GM10248 (cell line): ENCODE measurements around the gene RSPH6A.

Source experiments
- CTCF ChIA-PET: fragments of 300-600 bp; sonication (Branson Sonifier 250); formaldehyde crosslinking; extraction: SDS; loops from one replicate; lab custom pipeline; 2021; ENCODE audit warnings: antibody characterized with exemption; lab: Yijun Ruan, JAX
- POLR2A ChIA-PET: fragments of 350-650 bp; sonication (Branson Sonifier 250); formaldehyde crosslinking; extraction: SDS; loops from one replicate; lab custom pipeline; 2020; ENCODE audit warnings: antibody characterized with exemption; lab: Yijun Ruan, JAX
- DNase-seq: peaks from one replicate; pipeline ENCODE4 v3.0.0; 2012; ENCODE audit errors: extremely low spot score
- CTCF ChIP-seq: IDR thresholded peaks from 2 replicates; pipeline ENCODE4 v1.5.1; 2012; ENCODE audit warnings: mild to moderate bottlenecking, low read depth; ENCODE audit errors: extremely low read depth, missing control alignments, control extremely low read depth

Gene RSPH6A

GRCh38 chr19:45782820-45783785 lies 32.0 kb downstream of the RSPH6A start:
- TF ChIP-seq CTCF, result no peak
- no peak for DNase-seq
- ChIA-PET POLR2A (interaction anchor here (0.6 kb wide), 1 partner anchor 212 kb away, joined by 9 read pairs; the partner anchor contains the start of gene CCDC61), CTCF (interaction anchor here (1.6 to 5.4 kb wide), 4 partner anchors 10 to 34 kb away, joined by 5 to 63 read pairs (median 12); partner anchors contain the start of genes DMWD and SIX5)

GRCh38 chr19:45782162-45782691 lies 32.9 kb downstream of the RSPH6A start, which contains the start of gene DMPK:
DMPK (minus strand) TSS chr19:45782490; CDS start chr19:45782352, 138 bp downstream.
- TF ChIP-seq CTCF, result no peak
- DNase-seq, result no peak
- ChIA-PET POLR2A (interaction anchor here (0.6 kb wide), 1 partner anchor 213 kb away, joined by 9 read pairs; the partner anchor contains the start of gene CCDC61), CTCF (interaction anchor here (0.8 to 5.4 kb wide), 5 partner anchors 9 to 35 kb away, joined by 3 to 63 read pairs (median 6); partner anchors contain the start of genes DMWD and SIX5)

GRCh38 chr19:45781214-45782161 lies 33.6 kb downstream of the RSPH6A start:
- TF ChIP-seq CTCF, result no peak
- ChIA-PET CTCF (interaction anchor here (0.8 to 5.4 kb wide), 5 partner anchors 8 to 36 kb away, joined by 3 to 63 read pairs (median 6); partner anchors contain the start of genes DMWD and SIX5), POLR2A (interaction anchor here (0.6 kb wide), 1 partner anchor 12 kb away, joined by 4 read pairs; no protein-coding TSS in a partner anchor)
- no peak for DNase-seq

GRCh38 chr19:45780448-45781213 lies 34.5 kb downstream of the RSPH6A start:
- no peak for TF ChIP-seq CTCF
- ChIA-PET CTCF (interaction anchor here (3.2 to 5.4 kb wide), 2 partner anchors 11 to 12 kb away, joined by 18 to 63 read pairs; partner anchors contain the start of genes DMWD and SIX5), POLR2A (no interaction called here)
- no peak for DNase-seq

- POLR2A ChIA-PET, result no interaction called here
Observed at GRCh38 chr19:45780146-45780447, 35.0 kb downstream of the RSPH6A start.

More at GRCh38 chr19:45780146-45780447, 35.0 kb downstream of the RSPH6A start:
- CTCF ChIA-PET, result interaction anchor here (5.4 kb wide), 1 partner anchor 10 kb away, joined by 63 read pairs; the partner anchor contains the start of gene SIX5
- no peak for TF ChIP-seq CTCF
- DNase-seq, result no peak
